Hematopoietic multipotent progenitor cell treated with erythropoietin and hydrocortisone succinate and interleukin-3 and kit ligand, for 8 days (in vitro differentiated cells): ENCODE measurements around the gene CSF1.
A peak's percentile ranks its signal among the peaks of the same experiment; 100 is the strongest.
"Not testable (repeated sequence)": the region's sequence is repeated elsewhere in the genome, so short reads cannot be mapped to it uniquely, and the experiment has no call there.

ENCODE experiments used
- DNase-seq: peaks from one replicate; pipeline ENCODE4 v3.0.0-alpha.2; 2015

Gene CSF1

GRCh38 chr1:109910123-109910962 is at the start of gene CSF1:
CSF1 (plus strand) TSS chr1:109910849; CDS start chr1:109911024, 175 bp downstream.
- peak; percentile 83 for DNase-seq

- not testable (repeated sequence) for DNase-seq
Measured at GRCh38 chr1:109861616-109862015, 49.0 kb upstream of the CSF1 start.

- no peak for DNase-seq
Measured at GRCh38 chr1:109863667-109864046, 47.0 kb upstream of the CSF1 start.

GRCh38 chr1:109864047-109864822 is 46.4 kb upstream of the CSF1 start:
- peak; percentile 89 for DNase-seq

- DNase-seq, result no peak
Measured at GRCh38 chr1:109864930-109865612, 45.6 kb upstream of the CSF1 start.

- DNase-seq, result no peak
Measured at GRCh38 chr1:109866071-109866470, 44.6 kb upstream of the CSF1 start.

GRCh38 chr1:109873278-109874175 is 37.1 kb upstream of the CSF1 start:
- no peak for DNase-seq

GRCh38 chr1:109874445-109874844 is 36.2 kb upstream of the CSF1 start:
- no peak for DNase-seq

GRCh38 chr1:109875874-109876273 is 34.8 kb upstream of the CSF1 start:
- DNase-seq, result no peak

GRCh38 chr1:109876617-109877316 is 33.9 kb upstream of the CSF1 start:
- DNase-seq, result no peak

- DNase-seq, result no peak
Measured at GRCh38 chr1:109877317-109877771, 33.3 kb upstream of the CSF1 start.

GRCh38 chr1:109877776-109878175 is 32.9 kb upstream of the CSF1 start:
- no peak for DNase-seq

- DNase-seq, result no peak
Measured at GRCh38 chr1:109878531-109879104, 32.0 kb upstream of the CSF1 start.

GRCh38 chr1:109879371-109879770 is 31.3 kb upstream of the CSF1 start:
- not testable (repeated sequence) for DNase-seq

- no peak for DNase-seq
Measured at GRCh38 chr1:109879881-109880525, 30.6 kb upstream of the CSF1 start.

GRCh38 chr1:109880971-109881894 is 29.4 kb upstream of the CSF1 start:
- no peak for DNase-seq

- no peak for DNase-seq
Measured at GRCh38 chr1:109881906-109882287, 28.8 kb upstream of the CSF1 start.

GRCh38 chr1:109882288-109883245 is 28.1 kb upstream of the CSF1 start:
- DNase-seq, result no peak
